ENCODE results near the gene CAMK1D.

Gene CAMK1D

DNA sequence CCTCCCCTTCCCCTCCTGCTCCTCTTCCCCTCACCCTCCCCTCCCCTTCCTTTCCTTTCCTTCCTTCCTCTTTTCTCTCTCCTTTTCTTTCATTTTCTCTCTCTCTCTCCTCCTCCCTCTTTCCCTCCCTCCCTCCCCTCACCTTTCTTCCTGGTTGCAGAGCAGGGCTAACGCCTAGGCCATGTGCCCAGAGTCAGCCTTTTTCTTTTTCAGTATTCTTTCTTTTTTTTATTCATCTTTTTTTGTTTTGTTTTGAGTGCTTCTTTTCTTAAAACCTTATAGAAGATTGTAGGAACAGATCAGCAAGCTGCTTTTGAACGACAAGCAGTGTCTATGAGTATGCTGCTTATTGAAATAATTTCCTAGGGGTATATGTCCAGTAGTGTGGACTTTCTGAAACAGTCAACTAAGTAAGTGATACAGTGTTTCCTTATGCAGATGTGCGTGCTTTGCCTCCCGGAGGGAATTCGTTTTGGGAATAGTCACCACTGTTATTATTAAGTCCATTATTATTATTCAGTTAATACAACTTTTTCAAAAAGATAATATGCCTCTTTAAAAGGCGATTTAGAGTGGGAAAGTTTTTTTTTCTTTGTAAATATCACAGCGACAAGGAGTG, 219.2 kb downstream of the CAMK1D start:
- TF ChIP-seq, protein P1, sequence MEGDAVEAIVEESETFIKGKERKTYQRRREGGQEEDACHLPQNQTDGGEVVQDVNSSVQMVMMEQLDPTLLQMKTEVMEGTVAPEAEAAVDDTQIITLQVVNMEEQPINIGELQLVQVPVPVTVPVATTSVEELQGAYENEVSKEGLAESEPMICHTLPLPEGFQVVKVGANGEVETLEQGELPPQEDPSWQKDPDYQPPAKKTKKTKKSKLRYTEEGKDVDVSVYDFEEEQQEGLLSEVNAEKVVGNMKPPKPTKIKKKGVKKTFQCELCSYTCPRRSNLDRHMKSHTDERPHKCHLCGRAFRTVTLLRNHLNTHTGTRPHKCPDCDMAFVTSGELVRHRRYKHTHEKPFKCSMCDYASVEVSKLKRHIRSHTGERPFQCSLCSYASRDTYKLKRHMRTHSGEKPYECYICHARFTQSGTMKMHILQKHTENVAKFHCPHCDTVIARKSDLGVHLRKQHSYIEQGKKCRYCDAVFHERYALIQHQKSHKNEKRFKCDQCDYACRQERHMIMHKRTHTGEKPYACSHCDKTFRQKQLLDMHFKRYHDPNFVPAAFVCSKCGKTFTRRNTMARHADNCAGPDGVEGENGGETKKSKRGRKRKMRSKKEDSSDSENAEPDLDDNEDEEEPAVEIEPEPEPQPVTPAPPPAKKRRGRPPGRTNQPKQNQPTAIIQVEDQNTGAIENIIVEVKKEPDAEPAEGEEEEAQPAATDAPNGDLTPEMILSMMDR (IDR thresholded peaks at IDR 0.05; ENCODE audit: low read depth, low read length, missing control alignments), result no peak
- no peak for DNase-seq (ENCODE audit: low read depth)
- no peak overlapping the region for H3K4me3 ChIP-seq (ENCODE audit: low read depth, low read length)

DNA sequence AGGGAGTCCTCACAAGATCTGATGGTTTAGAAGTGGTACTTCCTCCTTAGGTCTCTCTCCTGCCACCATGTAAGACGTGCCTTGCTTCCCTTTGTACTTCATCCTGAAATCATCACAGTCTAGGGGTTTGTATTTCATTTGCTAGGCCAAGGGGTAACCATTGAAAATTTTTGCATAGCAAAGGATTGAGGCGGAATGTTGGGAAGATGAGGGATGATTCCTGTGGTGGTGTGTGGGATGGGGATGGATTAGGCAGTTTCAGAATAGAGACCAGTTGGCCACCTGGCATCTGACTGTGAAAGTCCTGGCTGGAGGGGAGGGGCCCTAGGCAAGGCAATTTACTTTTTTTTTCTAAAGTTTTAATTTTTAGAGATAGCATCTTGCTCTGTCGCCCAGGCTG, 222.9 kb downstream of the CAMK1D start:
- H3K4me3 ChIP-seq (ENCODE audit: low read depth, low read length), result no peak overlapping the region
- TF ChIP-seq, protein P1 (IDR thresholded peaks at IDR 0.05; ENCODE audit: low read depth, low read length, missing control alignments), result no peak
- no peak for DNase-seq (ENCODE audit: low read depth)

DNA sequence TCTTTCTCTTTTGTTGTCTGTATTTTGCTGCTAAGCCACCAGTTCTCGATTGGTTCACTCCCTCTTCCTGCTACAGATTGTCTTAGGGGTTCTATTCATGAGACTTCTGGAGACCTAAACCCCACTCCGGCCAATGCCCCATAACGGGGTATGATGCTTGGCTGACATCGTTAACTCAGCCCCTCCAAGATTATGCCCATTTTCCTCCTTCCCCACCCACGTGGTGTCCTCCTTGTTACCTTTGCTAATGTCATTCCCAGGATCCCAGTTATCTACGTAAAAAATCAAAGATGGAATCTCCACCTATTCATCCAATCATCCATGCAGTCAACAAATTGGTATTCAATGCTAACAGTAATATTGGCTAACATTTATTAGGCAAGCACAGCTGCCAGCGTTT, 228.3 kb downstream of the CAMK1D start:
- no peak overlapping the region for H3K4me3 ChIP-seq (ENCODE audit: low read depth, low read length)
- no peak for DNase-seq (ENCODE audit: low read depth)
- TF ChIP-seq, protein P1 (IDR thresholded peaks at IDR 0.05; ENCODE audit: low read depth, low read length, missing control alignments), result no peak

DNA sequence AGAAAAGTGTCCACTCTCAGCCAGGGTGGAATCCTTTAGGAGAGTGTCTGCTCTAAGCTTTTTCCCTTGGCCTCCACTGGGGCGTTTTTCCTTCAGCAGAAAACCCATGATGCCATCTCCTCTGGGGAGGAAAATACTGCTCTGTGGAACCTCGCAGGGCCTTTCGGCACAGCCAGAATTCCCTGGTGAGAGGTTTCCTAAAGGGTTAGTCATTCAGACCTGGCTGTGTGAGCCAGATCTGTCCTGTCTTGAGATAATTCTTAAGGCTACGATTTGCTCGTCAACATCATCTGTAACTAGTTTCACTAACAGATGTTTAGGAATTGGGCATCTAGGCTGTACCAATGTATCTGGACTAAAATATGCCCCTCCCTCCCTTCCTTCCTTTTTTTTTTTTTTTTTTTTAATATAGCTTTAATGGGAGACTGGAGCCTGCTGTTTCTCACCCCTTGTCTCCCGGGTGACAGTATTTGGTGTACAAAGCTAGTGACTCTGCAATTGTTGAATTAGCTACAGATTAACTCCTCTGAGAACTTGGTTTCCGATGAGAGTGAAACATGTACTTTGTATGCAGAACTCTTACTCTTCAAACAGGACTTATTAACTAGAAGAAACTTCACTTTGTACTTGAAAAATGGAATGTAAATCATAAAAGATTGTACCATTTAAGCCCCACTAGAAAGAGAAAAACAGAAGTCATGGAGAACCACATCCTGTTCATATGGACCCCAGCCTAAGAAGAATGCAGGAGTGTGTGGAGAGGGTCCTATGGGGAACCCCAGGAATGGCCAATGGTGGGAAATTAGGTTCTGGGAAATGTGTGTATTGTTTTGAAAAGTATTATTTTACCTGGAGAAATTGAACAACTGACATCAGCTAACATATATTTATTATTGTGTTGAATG, 230.9 kb downstream of the CAMK1D start:
- H3K4me3 ChIP-seq (ENCODE audit: low read depth, low read length), result no peak overlapping the region
- no peak for DNase-seq (ENCODE audit: low read depth)
- TF ChIP-seq, protein P1 (IDR thresholded peaks at IDR 0.05; ENCODE audit: low read depth, low read length, missing control alignments), result no peak

DNA sequence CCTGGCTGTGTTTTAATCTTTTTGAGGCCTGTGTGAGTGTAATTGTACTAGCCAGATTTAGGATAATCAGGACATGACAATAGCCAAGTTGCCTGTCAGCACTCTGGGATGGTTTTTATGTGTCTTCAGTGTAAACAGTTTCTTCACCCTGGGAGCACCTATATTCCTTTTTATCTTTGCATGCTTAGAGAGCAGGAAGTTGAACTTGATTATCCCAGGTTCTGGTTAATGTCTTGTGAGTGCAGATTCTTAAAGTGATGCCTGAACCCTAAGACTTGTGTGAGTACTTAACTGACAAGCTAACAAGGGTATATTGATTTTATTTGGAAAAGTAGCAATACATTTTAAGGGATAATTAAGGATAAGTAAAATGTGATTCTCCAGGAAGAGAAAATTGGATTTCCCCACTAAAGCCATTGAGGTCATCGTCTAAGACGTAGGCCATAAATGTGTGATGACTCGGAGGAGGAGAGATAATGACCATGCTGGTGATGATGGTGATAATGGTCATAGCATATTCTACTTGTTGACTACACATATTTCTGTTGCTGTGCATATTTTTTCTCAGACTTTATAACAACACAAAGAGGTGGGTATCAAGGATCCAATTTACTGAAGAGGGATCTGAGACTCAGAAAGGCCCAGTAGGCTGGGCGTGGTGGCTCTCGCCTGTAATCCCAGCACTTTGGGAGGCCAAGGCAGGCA, 234.7 kb downstream of the CAMK1D start:
- TF ChIP-seq, protein P1 (IDR thresholded peaks at IDR 0.05; ENCODE audit: low read depth, low read length, missing control alignments), result no peak
- no peak overlapping the region for H3K4me3 ChIP-seq (ENCODE audit: low read depth, low read length)
- no peak for DNase-seq (ENCODE audit: low read depth)

DNA sequence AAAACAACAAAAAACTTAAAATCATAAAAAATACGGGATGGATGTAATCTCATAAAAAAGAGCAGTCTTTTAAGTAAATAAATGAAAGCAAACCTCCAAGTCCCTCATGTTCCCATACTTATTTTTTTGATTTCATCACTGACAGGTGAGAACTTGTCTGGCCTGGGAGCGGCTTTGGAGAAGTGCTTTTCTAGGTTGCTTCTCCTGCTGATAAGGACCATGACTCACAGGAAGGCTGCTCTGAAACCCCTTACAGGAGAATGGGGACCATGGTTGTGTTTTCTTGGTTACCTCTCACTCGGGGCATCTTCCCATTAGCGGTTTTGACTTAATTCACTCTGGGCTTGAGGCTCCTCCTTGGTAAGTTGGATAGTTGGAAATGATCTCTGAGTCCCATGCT, 237.4 kb downstream of the CAMK1D start:
- TF ChIP-seq, protein P1 (IDR thresholded peaks at IDR 0.05; ENCODE audit: low read depth, low read length, missing control alignments), result no peak
- H3K4me3 ChIP-seq (ENCODE audit: low read depth, low read length), result no peak overlapping the region
- no peak for DNase-seq (ENCODE audit: low read depth)
